ENCODE measurements around the gene PRF1.

Gene PRF1

DNA sequence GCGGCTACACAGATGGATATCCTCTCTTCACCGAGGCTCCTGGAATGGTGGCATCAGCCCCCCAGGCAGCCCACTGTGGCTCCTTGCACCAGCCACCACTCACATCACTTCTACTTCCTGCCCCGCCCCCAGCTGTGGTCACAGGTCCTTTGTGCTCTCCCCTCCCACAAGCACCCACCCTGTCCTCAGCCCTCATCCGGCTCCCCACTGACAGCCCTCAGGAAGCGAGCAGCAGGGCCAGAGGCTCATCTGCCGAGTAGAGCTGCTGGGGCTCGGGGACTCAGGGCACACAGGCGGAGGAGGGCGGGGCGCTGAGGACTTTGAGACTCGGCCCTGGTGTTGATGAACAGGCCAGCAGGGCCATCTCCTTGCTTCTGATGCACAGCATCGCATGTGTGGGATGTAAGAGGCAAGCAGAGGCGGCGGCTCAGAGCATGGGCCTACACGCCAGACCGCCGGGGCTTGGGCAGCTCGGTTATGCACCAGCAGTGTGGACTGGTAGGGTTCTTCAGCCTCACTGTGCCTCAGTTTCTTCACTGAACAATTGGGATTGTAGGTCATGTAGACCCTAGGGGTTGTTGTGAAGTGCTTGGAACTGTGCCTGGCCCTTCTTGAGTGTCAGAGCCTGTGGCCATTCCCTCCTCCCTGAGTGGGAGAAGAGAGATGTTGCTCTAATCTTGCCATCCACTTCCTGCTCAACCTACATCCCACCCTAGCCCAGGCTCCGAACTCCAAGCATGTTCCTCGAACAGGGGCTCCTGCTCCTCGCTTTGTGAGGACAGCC, at the start of gene PRF1:
Gene PRF1 (minus strand): TSS at position 77 of the 784 bp plus-strand sequence. CDS start 1,839 bp downstream, outside the sequence.
- no peaks in the 10 kb centered on the region for H3K27me3 ChIP-seq (ENCODE audit: insufficient read depth, low read depth, severe bottlenecking)
- TF ChIP-seq, protein P1, sequence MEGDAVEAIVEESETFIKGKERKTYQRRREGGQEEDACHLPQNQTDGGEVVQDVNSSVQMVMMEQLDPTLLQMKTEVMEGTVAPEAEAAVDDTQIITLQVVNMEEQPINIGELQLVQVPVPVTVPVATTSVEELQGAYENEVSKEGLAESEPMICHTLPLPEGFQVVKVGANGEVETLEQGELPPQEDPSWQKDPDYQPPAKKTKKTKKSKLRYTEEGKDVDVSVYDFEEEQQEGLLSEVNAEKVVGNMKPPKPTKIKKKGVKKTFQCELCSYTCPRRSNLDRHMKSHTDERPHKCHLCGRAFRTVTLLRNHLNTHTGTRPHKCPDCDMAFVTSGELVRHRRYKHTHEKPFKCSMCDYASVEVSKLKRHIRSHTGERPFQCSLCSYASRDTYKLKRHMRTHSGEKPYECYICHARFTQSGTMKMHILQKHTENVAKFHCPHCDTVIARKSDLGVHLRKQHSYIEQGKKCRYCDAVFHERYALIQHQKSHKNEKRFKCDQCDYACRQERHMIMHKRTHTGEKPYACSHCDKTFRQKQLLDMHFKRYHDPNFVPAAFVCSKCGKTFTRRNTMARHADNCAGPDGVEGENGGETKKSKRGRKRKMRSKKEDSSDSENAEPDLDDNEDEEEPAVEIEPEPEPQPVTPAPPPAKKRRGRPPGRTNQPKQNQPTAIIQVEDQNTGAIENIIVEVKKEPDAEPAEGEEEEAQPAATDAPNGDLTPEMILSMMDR (IDR thresholded peaks at IDR 0.05; ENCODE audit: low read depth, low read length), result no peak
- H3K36me3 ChIP-seq, result no peaks in the 10 kb centered on the region
- no peak for DNase-seq
- no peak within 1 kb of the TSS for H3K4me3 ChIP-seq (ENCODE audit: low read depth, low read length)
- peaks cover 3% of the 10 kb centered on the region for H3K9me3 ChIP-seq (ENCODE audit: severe bottlenecking)
- H3K27ac ChIP-seq, result no peak within 1 kb of the TSS

DNA sequence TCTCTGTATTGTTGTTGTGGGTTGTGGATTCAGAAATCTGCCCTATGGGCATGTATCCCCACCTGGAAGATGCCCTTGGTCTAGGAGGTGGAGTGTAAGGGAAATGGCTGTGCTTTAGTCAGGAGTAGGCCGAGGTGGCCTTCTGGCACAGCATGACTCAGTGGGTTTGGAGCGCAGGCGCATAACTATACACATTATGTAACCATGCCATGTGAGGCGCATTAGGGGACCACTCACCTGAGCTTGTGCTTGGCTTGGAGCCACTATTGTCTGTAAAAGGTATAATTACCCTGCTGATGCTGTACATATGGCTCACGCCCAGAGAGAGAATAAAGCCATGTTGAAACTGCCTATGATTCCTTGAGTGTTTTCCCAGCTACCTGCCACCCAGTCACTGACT, 49.1 kb upstream of the PRF1 start:
- Histone ChIP-seq H3K27ac (no peak overlapping the region), H3K36me3 (no peaks in the 10 kb centered on the region), H3K9me3 (ENCODE audit: severe bottlenecking) (peaks cover 27% of the 10 kb centered on the region), H3K27me3 (ENCODE audit: insufficient read depth, low read depth, severe bottlenecking) (no peaks in the 10 kb centered on the region), H3K4me3 (ENCODE audit: low read depth, low read length) (no peak overlapping the region)
- TF ChIP-seq, protein P1 (IDR thresholded peaks at IDR 0.05; ENCODE audit: low read depth, low read length), result no peak
- no peak for DNase-seq

DNA sequence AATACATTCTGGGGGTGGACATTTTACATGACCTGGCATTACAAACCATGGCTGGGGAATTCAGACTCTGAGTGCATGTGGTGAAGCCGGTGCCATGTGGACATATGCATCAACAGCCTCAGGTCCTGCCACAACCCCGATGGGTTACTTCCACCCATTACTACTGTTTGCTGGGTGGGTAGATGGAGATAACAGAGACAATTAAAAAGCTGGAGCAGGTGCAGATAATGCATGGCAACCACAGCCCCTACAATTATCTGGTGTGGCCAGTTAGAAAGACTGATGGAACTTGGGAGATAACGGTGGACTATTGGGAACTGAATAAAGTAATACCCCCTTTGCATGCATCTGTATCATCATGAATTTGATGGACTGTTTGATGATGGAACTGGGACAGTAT, 48.2 kb upstream of the PRF1 start:
- Histone ChIP-seq H3K4me3 (ENCODE audit: low read depth, low read length) (no peak overlapping the region), H3K27me3 (ENCODE audit: insufficient read depth, low read depth, severe bottlenecking) (no peaks in the 10 kb centered on the region), H3K36me3 (no peaks in the 10 kb centered on the region), H3K27ac (no peak overlapping the region), H3K9me3 (ENCODE audit: severe bottlenecking) (peaks cover 27% of the 10 kb centered on the region)
- DNase-seq, result no peak
- TF ChIP-seq, protein P1 (IDR thresholded peaks at IDR 0.05; ENCODE audit: low read depth, low read length), result no peak

DNA sequence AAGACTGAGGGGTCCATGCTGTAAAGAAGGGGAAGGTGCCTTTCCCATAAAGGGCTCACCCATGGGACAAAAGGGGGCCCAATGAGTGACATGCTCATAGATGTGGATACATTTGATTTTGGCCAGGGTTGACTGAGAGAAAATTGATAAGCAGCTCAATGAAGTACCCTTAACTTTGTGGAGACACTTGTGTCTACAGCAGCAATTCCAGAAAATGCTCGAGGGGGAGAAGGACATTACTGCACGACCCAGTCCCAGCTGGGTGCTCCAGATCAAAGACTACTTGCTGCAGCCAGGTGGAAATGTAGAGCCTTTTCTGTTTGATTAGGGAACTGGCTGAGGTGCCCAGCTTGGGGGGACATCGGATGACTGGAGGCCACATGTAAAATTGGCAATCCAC, 47.6 kb upstream of the PRF1 start:
- H3K4me3 ChIP-seq (ENCODE audit: low read depth, low read length), result no peak overlapping the region
- no peak overlapping the region for H3K27ac ChIP-seq
- no peaks in the 10 kb centered on the region for H3K36me3 ChIP-seq
- TF ChIP-seq, protein P1 (IDR thresholded peaks at IDR 0.05; ENCODE audit: low read depth, low read length), result no peak
- no peak for DNase-seq
- no peaks in the 10 kb centered on the region for H3K27me3 ChIP-seq (ENCODE audit: insufficient read depth, low read depth, severe bottlenecking)
- peaks cover 27% of the 10 kb centered on the region for H3K9me3 ChIP-seq (ENCODE audit: severe bottlenecking)

DNA sequence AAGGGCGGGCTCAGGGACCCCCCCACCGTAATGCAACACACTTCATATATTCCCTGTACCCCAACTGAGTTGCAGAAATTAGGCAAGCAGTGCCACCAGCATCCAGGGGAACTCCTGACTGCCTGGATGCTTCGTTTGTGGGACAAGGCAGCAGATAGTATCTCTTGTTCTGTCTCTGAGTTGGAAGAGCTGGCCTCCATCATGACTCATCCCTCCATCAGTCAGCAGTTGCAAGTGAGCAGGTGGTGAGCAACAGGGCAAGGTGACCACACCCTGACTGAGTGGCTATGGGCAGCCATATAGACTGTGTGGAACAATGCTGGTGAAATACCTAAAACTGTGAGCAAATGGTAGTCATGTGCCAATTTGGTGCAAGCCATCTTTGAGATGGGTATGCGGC, 47.0 kb upstream of the PRF1 start:
- TF ChIP-seq, protein P1 (IDR thresholded peaks at IDR 0.05; ENCODE audit: low read depth, low read length), result no peak
- Histone ChIP-seq H3K27ac (no peak overlapping the region), H3K36me3 (no peaks in the 10 kb centered on the region), H3K9me3 (ENCODE audit: severe bottlenecking) (peaks cover 27% of the 10 kb centered on the region), H3K27me3 (ENCODE audit: insufficient read depth, low read depth, severe bottlenecking) (no peaks in the 10 kb centered on the region), H3K4me3 (ENCODE audit: low read depth, low read length) (no peak overlapping the region)
- no peak for DNase-seq

DNA sequence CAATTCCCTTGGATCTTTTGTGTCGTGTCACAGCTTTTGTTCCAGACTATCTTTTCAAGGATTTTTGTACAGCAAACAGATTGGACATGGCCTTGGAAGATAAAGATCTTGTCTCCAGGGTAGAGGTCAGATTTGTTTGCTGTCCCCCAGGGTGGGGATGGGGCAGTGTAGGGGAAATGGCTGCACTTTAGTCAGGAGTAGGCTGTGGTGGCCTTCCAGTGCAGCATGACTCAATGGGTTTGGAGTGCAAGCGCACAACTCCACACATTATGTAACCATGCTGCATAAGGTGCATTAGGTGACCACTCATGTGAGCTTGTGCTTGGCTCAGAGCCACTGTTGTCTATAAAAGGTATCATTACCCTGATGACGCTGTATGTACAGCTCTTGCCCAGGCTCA, 45.9 kb upstream of the PRF1 start:
- Histone ChIP-seq H3K4me3 (ENCODE audit: low read depth, low read length) (no peak overlapping the region), H3K36me3 (no peaks in the 10 kb centered on the region), H3K27ac (no peak overlapping the region), H3K9me3 (ENCODE audit: severe bottlenecking) (peaks cover 27% of the 10 kb centered on the region), H3K27me3 (ENCODE audit: insufficient read depth, low read depth, severe bottlenecking) (no peaks in the 10 kb centered on the region)
- TF ChIP-seq, protein P1 (IDR thresholded peaks at IDR 0.05; ENCODE audit: low read depth, low read length), result no peak
- DNase-seq, result no peak

Data from WERI-Rb-1 (cell line).